VCaP (cell line): ENCODE measurements around the gene ABHD2.
A peak's percentile ranks its signal among the peaks of the same experiment; 100 is the strongest.

Source experiments
- H3K27ac ChIP-seq: fragments of 450-650 bp; 2 replicates; pipeline ENCODE4 v1.5.1; 2017
- TF ChIP-seq, protein P1 (sequence below): fragments of 450-650 bp; conservative IDR thresholded peaks from 2 replicates; pipeline ENCODE4 v1.5.1; 2017; ENCODE audit warnings: mild to moderate bottlenecking, moderate library complexity

The ABHD2 gene

GRCh38 chr15:89177116-89177515, 88.9 kb downstream of the ABHD2 start:
- H3K27ac ChIP-seq, result peak overlapping the region; percentile 45; the same call in 1 of the 2 replicates
- TF ChIP-seq, protein P1, sequence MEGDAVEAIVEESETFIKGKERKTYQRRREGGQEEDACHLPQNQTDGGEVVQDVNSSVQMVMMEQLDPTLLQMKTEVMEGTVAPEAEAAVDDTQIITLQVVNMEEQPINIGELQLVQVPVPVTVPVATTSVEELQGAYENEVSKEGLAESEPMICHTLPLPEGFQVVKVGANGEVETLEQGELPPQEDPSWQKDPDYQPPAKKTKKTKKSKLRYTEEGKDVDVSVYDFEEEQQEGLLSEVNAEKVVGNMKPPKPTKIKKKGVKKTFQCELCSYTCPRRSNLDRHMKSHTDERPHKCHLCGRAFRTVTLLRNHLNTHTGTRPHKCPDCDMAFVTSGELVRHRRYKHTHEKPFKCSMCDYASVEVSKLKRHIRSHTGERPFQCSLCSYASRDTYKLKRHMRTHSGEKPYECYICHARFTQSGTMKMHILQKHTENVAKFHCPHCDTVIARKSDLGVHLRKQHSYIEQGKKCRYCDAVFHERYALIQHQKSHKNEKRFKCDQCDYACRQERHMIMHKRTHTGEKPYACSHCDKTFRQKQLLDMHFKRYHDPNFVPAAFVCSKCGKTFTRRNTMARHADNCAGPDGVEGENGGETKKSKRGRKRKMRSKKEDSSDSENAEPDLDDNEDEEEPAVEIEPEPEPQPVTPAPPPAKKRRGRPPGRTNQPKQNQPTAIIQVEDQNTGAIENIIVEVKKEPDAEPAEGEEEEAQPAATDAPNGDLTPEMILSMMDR, result no peak

GRCh38 chr15:89177633-89178306, 89.5 kb downstream of the ABHD2 start:
- H3K27ac ChIP-seq, result peak overlapping the region; percentile 45; the same call in 1 of the 2 replicates

GRCh38 chr15:89178307-89178977, 90.2 kb downstream of the ABHD2 start:
- H3K27ac ChIP-seq, result no peak overlapping the region; the same call in 1 of the 2 replicates
- TF ChIP-seq, protein P1, result no peak

More at GRCh38 chr15:89177633-89178306, 89.5 kb downstream of the ABHD2 start:
- TF ChIP-seq, protein P1, result peak; percentile 96

- TF ChIP-seq, protein P1, result no peak
- H3K27ac ChIP-seq, result no peak overlapping the region
These were observed 92.0 kb downstream of the ABHD2 start for GRCh38 chr15:89179966-89180875.

DNA sequence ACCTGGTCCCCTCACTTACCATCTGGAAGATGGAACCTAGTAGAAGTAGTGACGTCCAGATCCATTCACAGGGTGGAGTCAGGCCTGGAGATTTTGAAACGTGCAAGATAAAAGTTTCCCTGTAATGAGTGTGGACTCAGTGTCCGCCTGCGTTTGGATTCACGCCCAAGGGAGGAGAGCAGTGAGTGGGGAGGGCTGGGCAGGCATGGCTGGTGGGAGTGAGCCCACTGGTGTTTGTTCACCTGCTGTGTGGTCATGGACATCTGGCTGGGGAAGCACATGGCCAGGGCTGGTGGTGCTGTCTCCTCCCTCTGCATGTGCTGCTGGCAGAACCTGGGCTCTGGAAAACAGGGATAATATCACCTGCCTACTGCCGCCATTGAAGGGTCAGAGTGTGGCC, 96.1 kb downstream of the ABHD2 start:
- H3K27ac ChIP-seq, result no peak overlapping the region
- TF ChIP-seq, protein P1, result no peak

- TF ChIP-seq, protein P1, result no peak
- no peak overlapping the region for H3K27ac ChIP-seq
These were observed 96.8 kb downstream of the ABHD2 start for GRCh38 chr15:89184886-89185526.
